Liver (tissue), 3 donors: ENCODE data around the gene GPR61.

Source experiments
- EGR1 ChIP-seq, 2 donors: IDR thresholded peaks; 2 replicates each; pipeline ENCODE4 v1.6.1; 2016 to 2018; ENCODE audit warnings: antibody characterized with exemption in 2 of 2, low read depth in 2 of 2
- GABPA ChIP-seq, 2 donors: IDR thresholded peaks in 1 of 2; conservative IDR thresholded peaks in 1 of 2; 2 replicates each; pipeline ENCODE4 v1.6.1; 2016; ENCODE audit warnings: antibody characterized with exemption in 2 of 2, mild to moderate bottlenecking in 1 of 2, moderate library complexity in 1 of 2
- NR2F2 ChIP-seq: IDR thresholded peaks from 2 replicates; pipeline ENCODE4 v1.6.1; 2016; ENCODE audit warnings: antibody characterized with exemption
- RAD21 ChIP-seq, 2 donors: IDR thresholded peaks; 2 replicates each; pipeline ENCODE4 v1.6.1; 2016; ENCODE audit warnings: antibody characterized with exemption in 2 of 2, mild to moderate bottlenecking in 2 of 2
- RXRA ChIP-seq, 2 donors: IDR thresholded peaks; 2 replicates each; pipeline ENCODE4 v1.6.1; 2017 to 2018; ENCODE audit warnings: antibody characterized with exemption in 2 of 2, mild to moderate bottlenecking in 1 of 2
- TAF1 ChIP-seq: conservative IDR thresholded peaks from 2 replicates; pipeline ENCODE4 v1.6.1; 2016; ENCODE audit warnings: antibody characterized with exemption, mild to moderate bottlenecking
- YY1 ChIP-seq: IDR thresholded peaks from 2 replicates; pipeline ENCODE4 v1.6.1; 2016; ENCODE audit warnings: antibody characterized with exemption, mild to moderate bottlenecking
- TF ChIP-seq, protein P1 (sequence below): fragments of 150-350 bp; IDR thresholded peaks from 2 replicates; pipeline ENCODE4 v1.5.1; 2017; ENCODE audit warnings: improper control_type of control experiment, low read depth, low read length; ENCODE audit not compliant: missing input control
- TF ChIP-seq, protein P2 (sequence below): IDR thresholded peaks from 2 replicates; pipeline ENCODE4 v1.6.1; 2016; ENCODE audit warnings: antibody characterized with exemption
- TF ChIP-seq, protein P3 (sequence below): IDR thresholded peaks from 2 replicates; pipeline ENCODE4 v1.6.1; 2016; ENCODE audit warnings: antibody characterized with exemption, mild to moderate bottlenecking
- donor health status: healthy.
- donor health status: healthy.

DNA sequence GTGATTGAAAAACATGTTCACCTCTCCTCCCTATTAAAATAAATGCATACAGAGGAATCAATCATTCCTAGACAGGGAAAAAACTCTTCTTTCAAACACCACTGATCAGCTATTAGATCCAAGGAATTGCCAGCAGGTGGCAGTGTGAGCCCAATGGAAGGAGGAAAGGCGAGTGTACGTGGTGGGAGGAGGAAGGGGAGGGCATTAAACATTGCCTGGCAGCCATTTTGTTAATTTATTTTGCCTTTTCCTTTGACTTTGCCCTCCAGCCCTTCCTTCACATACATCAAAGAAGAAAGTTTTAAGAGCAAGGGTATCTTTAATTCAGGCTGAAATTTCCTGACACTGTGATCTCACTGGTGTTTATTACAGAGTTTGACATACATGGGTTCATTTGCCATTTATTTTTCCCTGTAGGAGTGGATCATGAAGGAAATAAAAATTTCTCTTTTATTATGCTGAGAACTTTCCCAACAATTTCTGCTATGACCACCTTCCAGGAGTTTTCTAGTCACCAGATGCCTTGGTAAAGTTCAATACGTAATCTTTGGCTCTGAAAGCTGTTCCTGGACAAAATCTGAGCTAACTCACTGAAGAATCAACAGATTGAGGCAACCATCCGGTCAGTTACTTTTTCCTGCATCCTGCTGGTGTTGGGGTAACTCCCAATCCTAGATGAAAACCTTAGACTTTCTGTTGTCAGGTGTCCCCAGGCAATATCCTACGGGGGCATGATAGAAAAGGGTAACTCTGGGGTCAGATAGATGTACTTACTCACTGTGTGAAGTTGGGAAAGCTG lies 6.8 kb downstream of the GPR61 start:
- TF ChIP-seq, protein P1, sequence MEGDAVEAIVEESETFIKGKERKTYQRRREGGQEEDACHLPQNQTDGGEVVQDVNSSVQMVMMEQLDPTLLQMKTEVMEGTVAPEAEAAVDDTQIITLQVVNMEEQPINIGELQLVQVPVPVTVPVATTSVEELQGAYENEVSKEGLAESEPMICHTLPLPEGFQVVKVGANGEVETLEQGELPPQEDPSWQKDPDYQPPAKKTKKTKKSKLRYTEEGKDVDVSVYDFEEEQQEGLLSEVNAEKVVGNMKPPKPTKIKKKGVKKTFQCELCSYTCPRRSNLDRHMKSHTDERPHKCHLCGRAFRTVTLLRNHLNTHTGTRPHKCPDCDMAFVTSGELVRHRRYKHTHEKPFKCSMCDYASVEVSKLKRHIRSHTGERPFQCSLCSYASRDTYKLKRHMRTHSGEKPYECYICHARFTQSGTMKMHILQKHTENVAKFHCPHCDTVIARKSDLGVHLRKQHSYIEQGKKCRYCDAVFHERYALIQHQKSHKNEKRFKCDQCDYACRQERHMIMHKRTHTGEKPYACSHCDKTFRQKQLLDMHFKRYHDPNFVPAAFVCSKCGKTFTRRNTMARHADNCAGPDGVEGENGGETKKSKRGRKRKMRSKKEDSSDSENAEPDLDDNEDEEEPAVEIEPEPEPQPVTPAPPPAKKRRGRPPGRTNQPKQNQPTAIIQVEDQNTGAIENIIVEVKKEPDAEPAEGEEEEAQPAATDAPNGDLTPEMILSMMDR, result peak; percentile 95
- TF ChIP-seq, protein P2, sequence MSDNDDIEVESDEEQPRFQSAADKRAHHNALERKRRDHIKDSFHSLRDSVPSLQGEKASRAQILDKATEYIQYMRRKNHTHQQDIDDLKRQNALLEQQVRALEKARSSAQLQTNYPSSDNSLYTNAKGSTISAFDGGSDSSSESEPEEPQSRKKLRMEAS, result peak; percentile 4
- peak in 1 of 2 donors; percentile 26 for TF ChIP-seq RXRA (IDR thresholded peaks at IDR 0.05)
- TF ChIP-seq EGR1 (IDR thresholded peaks at IDR 0.05; ENCODE audit: low read depth in 2 of 2), result no peak
- TF ChIP-seq NR2F2, result no peak
- peak; percentile 46 to 75 for TF ChIP-seq GABPA (IDR thresholded peaks at IDR 0.05 in 1 of 2, conservative IDR thresholded peaks at IDR 0.05 in 1 of 2)
- TF ChIP-seq TAF1, result no peak
- TF ChIP-seq RAD21 (IDR thresholded peaks at IDR 0.05), result peak; percentile 99 to 100
- TF ChIP-seq, protein P3, sequence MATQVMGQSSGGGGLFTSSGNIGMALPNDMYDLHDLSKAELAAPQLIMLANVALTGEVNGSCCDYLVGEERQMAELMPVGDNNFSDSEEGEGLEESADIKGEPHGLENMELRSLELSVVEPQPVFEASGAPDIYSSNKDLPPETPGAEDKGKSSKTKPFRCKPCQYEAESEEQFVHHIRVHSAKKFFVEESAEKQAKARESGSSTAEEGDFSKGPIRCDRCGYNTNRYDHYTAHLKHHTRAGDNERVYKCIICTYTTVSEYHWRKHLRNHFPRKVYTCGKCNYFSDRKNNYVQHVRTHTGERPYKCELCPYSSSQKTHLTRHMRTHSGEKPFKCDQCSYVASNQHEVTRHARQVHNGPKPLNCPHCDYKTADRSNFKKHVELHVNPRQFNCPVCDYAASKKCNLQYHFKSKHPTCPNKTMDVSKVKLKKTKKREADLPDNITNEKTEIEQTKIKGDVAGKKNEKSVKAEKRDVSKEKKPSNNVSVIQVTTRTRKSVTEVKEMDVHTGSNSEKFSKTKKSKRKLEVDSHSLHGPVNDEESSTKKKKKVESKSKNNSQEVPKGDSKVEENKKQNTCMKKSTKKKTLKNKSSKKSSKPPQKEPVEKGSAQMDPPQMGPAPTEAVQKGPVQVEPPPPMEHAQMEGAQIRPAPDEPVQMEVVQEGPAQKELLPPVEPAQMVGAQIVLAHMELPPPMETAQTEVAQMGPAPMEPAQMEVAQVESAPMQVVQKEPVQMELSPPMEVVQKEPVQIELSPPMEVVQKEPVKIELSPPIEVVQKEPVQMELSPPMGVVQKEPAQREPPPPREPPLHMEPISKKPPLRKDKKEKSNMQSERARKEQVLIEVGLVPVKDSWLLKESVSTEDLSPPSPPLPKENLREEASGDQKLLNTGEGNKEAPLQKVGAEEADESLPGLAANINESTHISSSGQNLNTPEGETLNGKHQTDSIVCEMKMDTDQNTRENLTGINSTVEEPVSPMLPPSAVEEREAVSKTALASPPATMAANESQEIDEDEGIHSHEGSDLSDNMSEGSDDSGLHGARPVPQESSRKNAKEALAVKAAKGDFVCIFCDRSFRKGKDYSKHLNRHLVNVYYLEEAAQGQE, result peak; percentile 40
- TF ChIP-seq YY1, result peak; percentile 100
